ENCODE results near the gene SLFNL1. TPM values are rescaled to one million over a fixed set of nuclear protein-coding genes. Genes with fewer than 3 reads are reported as not detected.

SLFNL1 gene
- total and polyA plus RNA-seq, 8 donors = 0.79 to 4.9 (median 1.0) TPM

- H3K36me3 ChIP-seq = peaks cover 3 to 90% of the 10 kb centered on the region in 2 donors
- peaks cover 0 to 19% of the 10 kb centered on the region in 2 donors for H3K4me1 ChIP-seq
- no peak for TF ChIP-seq CTCF (IDR thresholded peaks at IDR 0.05)
- no peak for DNase-seq
- no peaks in the 10 kb centered on the region for H3K9me3 ChIP-seq
- no peaks in the 10 kb centered on the region for H3K27me3 ChIP-seq
- H3K27ac ChIP-seq = no peak overlapping the region
- no peak overlapping the region for H3K4me3 ChIP-seq
- intact Hi-C loops (cut with DNase I) = no loop called here
- no peak for ATAC-seq
Observed at GRCh38 chr1:41010345-41010744, 11.2 kb downstream of the SLFNL1 start.

GRCh38 chr1:41009466-41009865, 12.1 kb downstream of the SLFNL1 start:
- ATAC-seq = no peak
- no peaks in the 10 kb centered on the region for H3K9me3 ChIP-seq
- DNase-seq = no peak
- no peak overlapping the region for H3K27ac ChIP-seq
- peaks cover 0 to 17% of the 10 kb centered on the region in 2 donors for H3K4me1 ChIP-seq
- H3K4me3 ChIP-seq = no peak overlapping the region
- no peaks in the 10 kb centered on the region for H3K27me3 ChIP-seq
- no peak for TF ChIP-seq CTCF (IDR thresholded peaks at IDR 0.05)
- peaks cover 3 to 95% of the 10 kb centered on the region in 2 donors for H3K36me3 ChIP-seq
- intact Hi-C loops (cut with DNase I) = no loop called here

GRCh38 chr1:41006942-41007865, 14.3 kb downstream of the SLFNL1 start:
- intact Hi-C loops (cut with DNase I) = no loop called here
- peaks cover 3 to 100% of the 10 kb centered on the region in 2 donors for H3K36me3 ChIP-seq
- no peak overlapping the region for H3K27ac ChIP-seq
- DNase-seq = no peak
- H3K4me3 ChIP-seq = no peak overlapping the region
- TF ChIP-seq CTCF (IDR thresholded peaks at IDR 0.05) = no peak
- no peaks in the 10 kb centered on the region for H3K9me3 ChIP-seq
- ATAC-seq = no peak
- H3K4me1 ChIP-seq = peaks cover 12 to 15% of the 10 kb centered on the region in 2 donors
- H3K27me3 ChIP-seq = no peaks in the 10 kb centered on the region

GRCh38 chr1:41005876-41006275, 15.6 kb downstream of the SLFNL1 start:
- Histone ChIP-seq H3K27ac (no peak overlapping the region), H3K9me3 (no peaks in the 10 kb centered on the region), H3K36me3 (peaks cover under 1 to 100% of the 10 kb centered on the region in 2 donors), H3K27me3 (no peaks in the 10 kb centered on the region), H3K4me1 (peaks cover 12 to 15% of the 10 kb centered on the region in 2 donors), H3K4me3 (no peak overlapping the region)
- no peak for TF ChIP-seq CTCF (IDR thresholded peaks at IDR 0.05)
- DNase-seq = no peak
- no peak for ATAC-seq
- intact Hi-C loops (cut with DNase I) = no loop called here

- Histone ChIP-seq H3K36me3 (peaks cover 0 to 100% of the 10 kb centered on the region in 2 donors), H3K27me3 (no peaks in the 10 kb centered on the region), H3K9me3 (no peaks in the 10 kb centered on the region), H3K4me1 (peaks cover 12 to 15% of the 10 kb centered on the region in 2 donors), H3K4me3 (no peak overlapping the region), H3K27ac (no peak overlapping the region)
- intact Hi-C loops (cut with DNase I) = no loop called here
- peak; percentile 24 to 35 for TF ChIP-seq CTCF (IDR thresholded peaks at IDR 0.05)
- ATAC-seq (peak; percentile 97), DNase-seq (peak; percentile 80 to 92 (median 89))
Observed at GRCh38 chr1:41003640-41004220, 17.8 kb downstream of the SLFNL1 start.
